Right lobe of liver (tissue), 6 donors: Measurements from ENCODE around the gene PMVK. TPM values are rescaled to one million over a fixed set of nuclear protein-coding genes. Genes with fewer than 3 reads are reported as not detected.
A peak's percentile ranks its signal among the peaks of the same experiment; 100 is the strongest.

Experiments used
- ATAC-seq, 4 donors: fragments of 200-7000 bp; cut with Tn5 transposase; one replicate each; pipeline ENCODE4 v1.9.1; 2020; ENCODE audit warnings: mild to moderate bottlenecking in 4 of 4, moderate library complexity in 4 of 4
- DNase-seq, 3 donors: peaks; one replicate each; pipeline ENCODE4 v3.0.0-alpha.2; 2020
- H3K27ac ChIP-seq, 3 donors: fragments of 200-600 bp; one replicate each; pipeline ENCODE4 v1.8.0; 2022
- H3K27me3 ChIP-seq, 2 donors: fragments of 200-600 bp; one replicate each; pipeline ENCODE4 v1.8.0; 2022
- H3K36me3 ChIP-seq, 4 donors: fragments of 200-600 bp; sonication (generic) in 1 of 4; one replicate each; pipeline versions ENCODE4 v1.5.1 to v1.8.0; 2017 to 2022; ENCODE audit warnings: control low read depth in 1 of 4
- H3K4me1 ChIP-seq, 4 donors: fragments of 200-600 bp; sonication (generic) in 1 of 4; one replicate each; pipeline versions ENCODE4 v1.5.1 to v1.8.0; 2017 to 2022; ENCODE audit warnings: control low read depth in 1 of 4
- H3K4me3 ChIP-seq, 3 donors: fragments of 200-600 bp; one replicate each; pipeline ENCODE4 v1.8.0; 2022
- H3K9me3 ChIP-seq, 4 donors: fragments of 200-600 bp; sonication (generic) in 1 of 4; one replicate each; pipeline versions ENCODE4 v1.5.1 to v1.8.0; 2017 to 2022; ENCODE audit warnings: control low read depth in 1 of 4
- CTCF ChIP-seq, 4 donors: fragments of 200-600 bp in 3 of 4; fragments of 450-650 bp in 1 of 4; IDR thresholded peaks; one replicate each; pipeline versions ENCODE4 v1.5.1 to v1.8.0; 2016 to 2022; ENCODE audit warnings: antibody characterized with exemption in 4 of 4, mild to moderate bottlenecking in 2 of 4
- POLR2A ChIP-seq: fragments of 450-650 bp; IDR thresholded peaks from one replicate; pipeline ENCODE4 v1.6.1; 2017; ENCODE audit warnings: antibody characterized with exemption, mild to moderate bottlenecking
- WGBS: methylation state at CpG from one replicate; pipeline ENCODE4 v1.1.6; 2018; ENCODE audit warnings: low coverage, low lambda C conversion rate; ENCODE audit not compliant: insufficient coverage; ENCODE audit errors: missing lambda C conversion rate; 5-methylcytosine and 5-hydroxymethylcytosine counted together
- intact Hi-C, 2 donors: fragments of 100-400 bp; cut with DNase I; formaldehyde crosslinking; loops; one replicate each; pipeline versions ENCODE4 v1.11.2 to v1.14.1; 2022
- total RNA-seq, 6 experiments: library from RNA; depleted of rRNA in 2 of 6; stranded (reverse); fragments of >200 nt in 2 of 6; fragmentation: NEBNext Ultra II Directional in 3 of 6; extraction: Animal tissue kit (Norgen Biotek cat#: 25700) in 3 of 6; gene quantifications; one replicate each; pipeline versions ENCODE4 v1.1.0 to v1.2.4, GENCODE V29; 2016 to 2023
- donor health status: DM: no; HTN: yes; CAD: no.
- donor health status: DM: no; HTN: no; CAD: no.
- donor health status: DM: no; HTN: no; CAD: no.
- donor health status: DM: no; HTN: yes; CAD: no.
- donor health status: DM: no; HTN: yes; CAD: no.

The PMVK gene
- total RNA-seq, 6 experiments from 2014 or later: 16.9 to 34.5 (median 29.2) TPM

GRCh38 chr1:154891452-154891851 lies 45.1 kb downstream of the PMVK start:
- Histone ChIP-seq H3K4me1 (no peaks in the 10 kb centered on the region), H3K36me3 (no peaks in the 10 kb centered on the region), H3K4me3 (no peak overlapping the region), H3K27ac (no peak overlapping the region), H3K9me3 (no peaks in the 10 kb centered on the region), H3K27me3 (no peaks in the 10 kb centered on the region)
- no peak for DNase-seq
- WGBS: 52% methylated on average over 1 of the region's 1 CpG
- TF ChIP-seq POLR2A: no peak
- no peak for TF ChIP-seq CTCF (IDR thresholded peaks at IDR 0.05)
- ATAC-seq: no peak
- intact Hi-C loops: loop anchor here in 1 of 2 donors (10.0 kb wide), 1 partner anchor 317 kb away; no protein-coding TSS in a partner anchor

- WGBS: 73% methylated on average over 7 of the region's 7 CpGs
- no peak overlapping the region for H3K27ac ChIP-seq
- ATAC-seq: no peak
Observed at GRCh38 chr1:154888757-154889156, 47.8 kb downstream of the PMVK start.

GRCh38 chr1:154886281-154887015 lies 50.1 kb downstream of the PMVK start:
- Histone ChIP-seq H3K27ac (no peak overlapping the region), H3K36me3 (no peaks in the 10 kb centered on the region), H3K9me3 (no peaks in the 10 kb centered on the region), H3K4me1 (no peaks in the 10 kb centered on the region), H3K4me3 (no peak overlapping the region), H3K27me3 (no peaks in the 10 kb centered on the region)
- intact Hi-C loops: loop anchor here in 1 of 2 donors (10.0 kb wide), 1 partner anchor 322 kb away; the partner anchor contains the start of gene CHRNB2
- TF ChIP-seq CTCF (IDR thresholded peaks at IDR 0.05) (no peak), POLR2A (no peak)
- ATAC-seq (no peak), DNase-seq (no peak)
- WGBS: 0% methylated on average over 1 of the region's 5 CpGs

More at GRCh38 chr1:154888757-154889156, 47.8 kb downstream of the PMVK start:
- Histone ChIP-seq H3K27me3 (no peaks in the 10 kb centered on the region), H3K4me1 (no peaks in the 10 kb centered on the region), H3K36me3 (no peaks in the 10 kb centered on the region), H3K4me3 (no peak overlapping the region), H3K9me3 (no peaks in the 10 kb centered on the region)
- intact Hi-C loops: loop anchor here in 1 of 2 donors (10.0 kb wide), 1 partner anchor 324 kb away; the partner anchor contains the start of gene CHRNB2
- no peak for TF ChIP-seq CTCF (IDR thresholded peaks at IDR 0.05)
- no peak for TF ChIP-seq POLR2A
- no peak for DNase-seq

GRCh38 chr1:154884869-154885701 lies 51.4 kb downstream of the PMVK start:
- TF ChIP-seq CTCF (IDR thresholded peaks at IDR 0.05) (no peak), POLR2A (no peak)
- DNase-seq (no peak), ATAC-seq (peak in 2 of 4 donors; percentile 22 to 38)
- WGBS: 45% methylated on average over 6 of the region's 6 CpGs
- Histone ChIP-seq H3K4me3 (no peak overlapping the region), H3K27ac (no peak overlapping the region), H3K36me3 (no peaks in the 10 kb centered on the region), H3K9me3 (no peaks in the 10 kb centered on the region), H3K4me1 (no peaks in the 10 kb centered on the region), H3K27me3 (no peaks in the 10 kb centered on the region)
- intact Hi-C loops: loop anchor here in 1 of 2 donors (5.0 to 10.0 kb wide), 2 partner anchors 218 to 320 kb away; partner anchors contain the start of gene CHRNB2
